Measurements from ENCODE around the gene RAD52.

GRCh38 chr12:997505-997904 is 48.0 kb upstream of the RAD52 start:
- TF ChIP-seq CTCF (IDR thresholded peaks at IDR 0.05; ENCODE audit: insufficient read depth, low read length) (no peak), REST (IDR thresholded peaks at IDR 0.05; ENCODE audit: insufficient replicate concordance, low read depth) (no peak), POLR2AphosphoS5 (IDR thresholded peaks at IDR 0.05; ENCODE audit: low read depth) (no peak), GABPA (IDR thresholded peaks at IDR 0.05; ENCODE audit: low read depth) (no peak)

All from HL-60 (cell line).